Measurements from ENCODE around the gene CRAT.
A peak's percentile ranks its signal among the peaks of the same experiment; 100 is the strongest.
"Not testable (repeated sequence)": the region's sequence is repeated elsewhere in the genome, so short reads cannot be mapped to it uniquely, and the experiment has no call there.

Gene CRAT

GRCh38 chr9:129138476-129139232 is 28.1 kb upstream of the CRAT start:
- no peak for DNase-seq (ENCODE audit: low read depth, low spot score)

- no peak for DNase-seq (ENCODE audit: low read depth, low spot score)
These were observed 27.5 kb upstream of the CRAT start for GRCh38 chr9:129138144-129138462.

- no peak for DNase-seq (ENCODE audit: low read depth, low spot score)
These were observed 26.9 kb upstream of the CRAT start for GRCh38 chr9:129137292-129138143.

- DNase-seq (ENCODE audit: low read depth, low spot score): no peak
These were observed 25.9 kb upstream of the CRAT start for GRCh38 chr9:129136446-129137035.

- DNase-seq (ENCODE audit: low read depth, low spot score): no peak
These were observed 24.9 kb upstream of the CRAT start for GRCh38 chr9:129135476-129135875.

GRCh38 chr9:129133082-129133481 is 22.5 kb upstream of the CRAT start:
- no peak for DNase-seq (ENCODE audit: low read depth, low spot score)

- DNase-seq (ENCODE audit: low read depth, low spot score): no peak
These were observed 20.9 kb upstream of the CRAT start for GRCh38 chr9:129131300-129132145.

GRCh38 chr9:129130791-129131190 is 20.2 kb upstream of the CRAT start:
- no peak for DNase-seq (ENCODE audit: low read depth, low spot score)

- DNase-seq (ENCODE audit: low read depth, low spot score): not testable (repeated sequence)
These were observed 19.7 kb upstream of the CRAT start for GRCh38 chr9:129130271-129130670.

GRCh38 chr9:129128689-129129088 is 18.1 kb upstream of the CRAT start:
- DNase-seq (ENCODE audit: low read depth, low spot score): no peak

GRCh38 chr9:129126749-129127618 is 16.4 kb upstream of the CRAT start:
- no peak for DNase-seq (ENCODE audit: low read depth, low spot score)

- peak; percentile 77 for DNase-seq (ENCODE audit: low read depth, low spot score)
These were observed 14.9 kb upstream of the CRAT start for GRCh38 chr9:129125478-129125877.

GRCh38 chr9:129124506-129125069 is 14.0 kb upstream of the CRAT start:
- no peak for DNase-seq (ENCODE audit: low read depth, low spot score)

GRCh38 chr9:129122976-129123375 is 12.4 kb upstream of the CRAT start:
- DNase-seq (ENCODE audit: low read depth, low spot score): not testable (repeated sequence)

- DNase-seq (ENCODE audit: low read depth, low spot score): no peak
These were observed 11.5 kb upstream of the CRAT start for GRCh38 chr9:129122133-129122532.

- DNase-seq (ENCODE audit: low read depth, low spot score): no peak
These were observed 10.9 kb upstream of the CRAT start for GRCh38 chr9:129121483-129121882.

GRCh38 chr9:129118799-129119198 is 8.2 kb upstream of the CRAT start:
- no peak for DNase-seq (ENCODE audit: low read depth, low spot score)

- no peak for DNase-seq (ENCODE audit: low read depth, low spot score)
These were observed 3.2 kb upstream of the CRAT start for GRCh38 chr9:129113645-129114304.

GRCh38 chr9:129112526-129112925 is 1.9 kb upstream of the CRAT start:
- DNase-seq (ENCODE audit: low read depth, low spot score): not testable (repeated sequence)
